Heart left ventricle (tissue), 16 donors: Measurements from ENCODE around the gene SLC25A22. TPM values are rescaled to one million over a fixed set of nuclear protein-coding genes. Genes with fewer than 3 reads are reported as not detected.

Experiments
- ATAC-seq, 4 donors: fragments of 200-7000 bp; cut with Tn5 transposase; one replicate each; pipeline ENCODE4 v1.9.1; 2020 to 2022; ENCODE audit warnings: moderate library complexity in 4 of 4, mild to moderate bottlenecking in 3 of 4, moderate number of reproducible peaks in 1 of 4
- DNase-seq, 5 donors: peaks; one replicate each; pipeline ENCODE4 v3.0.0-alpha.2; 2020
- H3K27ac ChIP-seq, 12 donors: fragments of 200-600 bp; sonication (generic) in 4 of 12; one replicate each; pipeline versions ENCODE4 v1.5.0 to v1.8.0; 2016 to 2022; ENCODE audit warnings: mild to moderate bottlenecking in 2 of 12
- H3K27me3 ChIP-seq, 9 donors: fragments of 200-600 bp; sonication (generic) in 2 of 9; one replicate each; pipeline versions ENCODE4 v1.5.1 to v1.8.0; 2016 to 2022; ENCODE audit warnings: mild to moderate bottlenecking in 3 of 9
- H3K36me3 ChIP-seq, 9 donors: fragments of 200-600 bp; sonication (generic) in 2 of 9; one replicate each; pipeline versions ENCODE4 v1.5.0 to v1.8.0; 2018 to 2022; ENCODE audit warnings: mild to moderate bottlenecking in 2 of 9
- H3K4me1 ChIP-seq, 12 donors: fragments of 200-600 bp; sonication (generic) in 4 of 12; one replicate each; pipeline versions ENCODE4 v1.5.0 to v1.8.0; 2016 to 2022; ENCODE audit warnings: mild to moderate bottlenecking in 3 of 12
- H3K4me3 ChIP-seq, 12 donors: fragments of 200-600 bp; sonication (generic) in 4 of 12; one replicate each; pipeline versions ENCODE4 v1.5.0 to v1.8.0; 2017 to 2022; ENCODE audit warnings: mild to moderate bottlenecking in 9 of 12, moderate library complexity in 4 of 12
- H3K9me3 ChIP-seq, 12 donors: fragments of 200-600 bp; sonication (generic) in 4 of 12; one replicate each; pipeline versions ENCODE4 v1.5.0 to v1.8.0; 2016 to 2022; ENCODE audit warnings: mild to moderate bottlenecking in 1 of 12
- POLR2A ChIP-seq, 2 donors: fragments of 450-650 bp; IDR thresholded peaks; one replicate each; pipeline ENCODE4 v1.6.1; 2017; ENCODE audit warnings: antibody characterized with exemption in 2 of 2, mild to moderate bottlenecking in 2 of 2, moderate library complexity in 2 of 2
- WGBS, 4 donors: extraction: QIAGEN DNeasy Blood & Tissue Kit in 2 of 4; methylation state at CpG; one replicate each; pipeline versions ENCODE4 v1.1.5 to v1.1.7; 2013 to 2018; 5-methylcytosine and 5-hydroxymethylcytosine counted together
- intact Hi-C, 10 donors: fragments of 100-400 bp; cut with DNase I; formaldehyde crosslinking; loops; one replicate each; pipeline versions ENCODE4 v1.11.1 to v1.14.2; 2022
- polyA plus RNA-seq, 2 donors: library from polyadenylated mRNA; stranded (reverse); fragments of 200-250 nt; gene quantifications; one replicate each; pipeline ENCODE4 v1.2.3, GENCODE V29; 2013
- total RNA-seq, 9 donors: library from RNA; depleted of rRNA in 2 of 9; stranded (reverse); fragments of >200 nt in 2 of 9; fragmentation: NEBNext Ultra II Directional in 3 of 9; extraction: Animal tissue kit (Norgen Biotek cat#: 25700) in 3 of 9; gene quantifications; one replicate each; pipeline versions ENCODE4 v1.1.0 to v1.2.4, GENCODE V29; 2016 to 2023
- TF ChIP-seq, protein P1 (sequence below), 12 donors: fragments of 200-600 bp; sonication (generic) in 4 of 12; IDR thresholded peaks; one replicate each; pipeline versions ENCODE4 v1.5.0 to v1.8.0; 2018 to 2022; ENCODE audit warnings: antibody characterized with exemption in 12 of 12, mild to moderate bottlenecking in 5 of 12
- donor health status: ischemic (EF 13 %, LVEDD 7.1; RV severe dilation, severe dysfunction).
- donor health status: healthy with polysubstance abuse.
- donor health status: DM: no; HTN: yes; CAD: no.
- donor health status: DM: no; HTN: no; CAD: no.
- donor health status: ischemic (EF 25% LVEDD 6.9; RV normal size, moderate dysfunction).
- donor health status: ischemic (EF 25% LVEDD 5.7; RV mildly dilated, moderate dysfunction).
- donor health status: healthy.
- donor health status: DM: yes; HTN: yes; CAD: no.
- donor health status: ischemic (EF 35%, LVEDD 5.7; RV mildly dilated, moderate dysfunction).
- donor health status: nonischemic (EF 11% LVEDD 7.7; RV severe dilation, severe dysfunction).
- donor health status: DM: yes; HTN: yes; CAD: no.
- donor health status: PGD.
- donor health status: ischemic (EF 29% LVEDD 5.4; RV normal size, mild dysfunction).
- donor health status: nonischemic (EF 23%, LVEDD 6.1; RV moderate dilation, normal function).

The SLC25A22 gene
- total and polyA plus RNA-seq, 11 donors, result 2.1 to 12.8 (median 4.4) TPM

DNA sequence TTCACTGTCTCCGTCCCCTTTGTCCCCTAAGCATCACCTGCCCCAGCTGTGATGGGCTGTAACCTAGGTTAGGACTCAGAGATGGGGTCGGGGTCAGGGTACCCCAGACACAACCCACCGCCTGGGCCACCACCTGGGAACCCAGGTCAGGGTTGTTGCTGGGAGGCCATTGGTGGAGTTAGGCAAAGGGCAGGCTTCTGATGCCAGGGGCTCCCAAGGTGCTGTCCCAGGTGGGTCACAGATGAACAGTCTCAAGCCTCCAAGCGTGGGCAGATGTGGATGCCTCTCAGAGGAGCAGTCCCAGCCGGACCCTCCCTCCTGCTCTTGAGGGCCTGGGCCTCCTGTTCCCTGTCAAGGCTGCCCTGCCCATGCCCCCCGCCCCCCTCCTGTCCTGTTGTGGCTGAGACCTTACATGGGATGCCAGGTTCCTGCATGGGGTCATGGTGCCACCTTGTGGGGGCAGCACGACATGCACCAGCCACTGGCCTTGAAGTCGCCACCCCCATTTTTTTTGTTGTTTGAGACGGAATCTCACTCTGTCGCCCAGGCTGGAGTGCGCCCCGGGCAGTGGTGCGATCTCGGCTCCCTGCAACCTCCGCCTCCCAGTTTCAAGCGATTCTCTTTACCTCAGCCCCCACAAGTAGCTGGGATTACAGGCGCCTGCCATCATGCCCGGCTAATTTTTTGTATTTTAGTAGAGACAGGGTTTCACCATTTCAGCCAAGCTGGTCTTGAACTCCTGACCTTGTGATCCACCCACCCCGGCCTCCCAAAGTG, 32.9 kb downstream of the SLC25A22 start:
- WGBS, 4 donors, result 72 to 81% (median 74%) methylated on average over 15 to 19 of the region's 19 CpGs
- Histone ChIP-seq H3K4me1 (no peaks in the 10 kb centered on the region), H3K4me3 (no peak overlapping the region), H3K27me3 (no peaks in the 10 kb centered on the region), H3K9me3 (no peaks in the 10 kb centered on the region), H3K36me3 (peaks cover 0 to 93% (median 73%) of the 10 kb centered on the region in 9 donors), H3K27ac (no peak overlapping the region)
- intact Hi-C loops, result no loop called here
- ATAC-seq, result peak in 3 of 4 donors; percentile 57 to 74 (median 69)
- DNase-seq, result peak in 2 of 5 donors; percentile 62 to 69
- TF ChIP-seq POLR2A (IDR thresholded peaks at IDR 0.05), result no peak
- TF ChIP-seq, protein P1, sequence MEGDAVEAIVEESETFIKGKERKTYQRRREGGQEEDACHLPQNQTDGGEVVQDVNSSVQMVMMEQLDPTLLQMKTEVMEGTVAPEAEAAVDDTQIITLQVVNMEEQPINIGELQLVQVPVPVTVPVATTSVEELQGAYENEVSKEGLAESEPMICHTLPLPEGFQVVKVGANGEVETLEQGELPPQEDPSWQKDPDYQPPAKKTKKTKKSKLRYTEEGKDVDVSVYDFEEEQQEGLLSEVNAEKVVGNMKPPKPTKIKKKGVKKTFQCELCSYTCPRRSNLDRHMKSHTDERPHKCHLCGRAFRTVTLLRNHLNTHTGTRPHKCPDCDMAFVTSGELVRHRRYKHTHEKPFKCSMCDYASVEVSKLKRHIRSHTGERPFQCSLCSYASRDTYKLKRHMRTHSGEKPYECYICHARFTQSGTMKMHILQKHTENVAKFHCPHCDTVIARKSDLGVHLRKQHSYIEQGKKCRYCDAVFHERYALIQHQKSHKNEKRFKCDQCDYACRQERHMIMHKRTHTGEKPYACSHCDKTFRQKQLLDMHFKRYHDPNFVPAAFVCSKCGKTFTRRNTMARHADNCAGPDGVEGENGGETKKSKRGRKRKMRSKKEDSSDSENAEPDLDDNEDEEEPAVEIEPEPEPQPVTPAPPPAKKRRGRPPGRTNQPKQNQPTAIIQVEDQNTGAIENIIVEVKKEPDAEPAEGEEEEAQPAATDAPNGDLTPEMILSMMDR (IDR thresholded peaks at IDR 0.05), result peak; percentile 41 to 60 (median 48)

DNA sequence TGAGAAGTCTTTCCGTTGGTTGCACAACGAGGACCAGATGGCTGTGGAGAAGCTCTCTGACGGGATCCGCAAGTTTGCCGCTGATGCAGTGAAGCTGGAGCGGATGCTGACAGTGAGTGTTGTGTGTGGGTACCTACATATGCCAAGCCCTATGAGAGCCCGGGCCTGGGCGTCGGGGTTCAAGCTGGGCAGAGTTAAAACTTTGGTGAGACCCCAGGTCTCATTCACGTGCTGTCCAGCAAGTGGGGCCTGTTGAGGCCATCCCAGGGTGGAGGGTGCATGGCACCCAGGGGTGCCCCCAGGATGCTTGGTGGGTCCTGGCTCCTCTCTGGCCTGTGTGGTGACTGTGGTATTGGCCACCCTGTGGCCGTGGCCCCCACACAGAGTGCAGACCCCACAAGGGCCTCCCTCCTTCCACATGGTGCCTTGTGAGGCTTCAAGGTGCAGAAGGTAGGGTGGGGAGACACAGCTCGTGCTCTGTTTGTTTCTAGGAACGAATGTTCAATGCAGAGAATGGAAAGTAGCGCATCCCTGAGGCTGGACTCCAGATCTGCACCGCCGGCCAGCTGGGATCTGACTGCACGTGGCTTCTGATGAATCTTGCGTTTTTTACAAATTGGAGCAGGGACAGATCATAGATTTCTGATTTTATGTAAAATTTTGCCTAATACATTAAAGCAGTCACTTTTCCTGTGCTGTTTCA, 33.6 kb downstream of the SLC25A22 start:
- no peaks in the 10 kb centered on the region for H3K9me3 ChIP-seq
- H3K27ac ChIP-seq, result no peak overlapping the region
- peaks cover 0 to 93% (median 74%) of the 10 kb centered on the region in 9 donors for H3K36me3 ChIP-seq
- no peak overlapping the region for H3K4me3 ChIP-seq
- DNase-seq, result no peak
- intact Hi-C loops, result no loop called here
- H3K4me1 ChIP-seq, result no peaks in the 10 kb centered on the region
- ATAC-seq, result peak in 3 of 4 donors; percentile 5 to 27 (median 13)
- 86 to 87% (median 86%) methylated on average over 14 to 18 of the region's 18 CpGs for WGBS, 4 donors
- H3K27me3 ChIP-seq, result no peaks in the 10 kb centered on the region
- no peak for TF ChIP-seq POLR2A (IDR thresholded peaks at IDR 0.05)
- TF ChIP-seq, protein P1 (IDR thresholded peaks at IDR 0.05), result no peak

DNA sequence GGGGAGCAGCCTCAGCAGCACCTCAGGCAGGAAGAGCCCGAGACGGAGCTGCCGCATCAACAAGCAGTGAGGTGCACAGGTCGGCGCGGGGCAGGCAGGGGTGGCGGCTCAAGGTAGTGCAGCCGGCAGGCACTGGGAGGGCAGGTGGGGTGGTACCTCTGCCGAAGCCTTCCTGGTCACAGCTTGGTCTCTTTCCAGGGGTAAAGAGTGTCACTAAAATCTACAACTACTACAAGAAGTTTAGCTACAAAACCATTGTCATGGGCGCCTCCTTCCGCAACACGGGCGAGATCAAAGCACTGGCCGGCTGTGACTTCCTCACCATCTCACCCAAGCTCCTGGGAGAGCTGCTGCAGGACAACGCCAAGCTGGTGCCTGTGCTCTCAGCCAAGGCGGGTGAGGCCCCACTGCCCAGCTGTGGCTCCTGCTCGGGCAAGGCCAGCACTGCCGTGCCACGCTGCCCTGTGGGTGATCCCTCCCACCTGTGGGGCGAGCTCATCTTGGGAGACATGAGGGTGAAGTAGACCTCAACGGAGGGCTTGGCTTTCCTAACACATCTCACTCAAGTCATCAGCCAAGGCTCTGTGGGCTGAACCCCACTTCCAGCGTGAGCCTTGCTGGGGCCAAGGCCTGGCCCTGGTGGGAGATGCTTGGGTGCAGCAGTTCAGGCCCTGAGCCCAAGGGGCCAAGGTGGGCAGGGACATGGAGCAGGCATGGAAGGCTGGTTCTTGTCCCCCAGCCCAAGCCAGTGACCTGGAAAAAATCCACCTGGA, 34.3 kb downstream of the SLC25A22 start:
- intact Hi-C loops, result no loop called here
- Histone ChIP-seq H3K36me3 (peaks cover 0 to 93% (median 80%) of the 10 kb centered on the region in 9 donors), H3K27me3 (no peaks in the 10 kb centered on the region), H3K4me1 (no peaks in the 10 kb centered on the region), H3K9me3 (no peaks in the 10 kb centered on the region), H3K4me3 (no peak overlapping the region), H3K27ac (no peak overlapping the region)
- ATAC-seq, result peak in 2 of 4 donors; percentile 2 to 3
- 88 to 91% (median 90%) methylated on average over 12 to 22 of the region's 22 CpGs for WGBS, 4 donors
- no peak for TF ChIP-seq POLR2A (IDR thresholded peaks at IDR 0.05)
- TF ChIP-seq, protein P1 (IDR thresholded peaks at IDR 0.05), result no peak
- DNase-seq, result peak in 1 of 5 donors; percentile 17
